Heart left ventricle (tissue), 13 donors: Measurements from ENCODE around the gene BRPF1.

Source experiments
- CTCF ChIP-seq, 12 donors: fragments of 200-600 bp; sonication (generic) in 4 of 12; IDR thresholded peaks; one replicate each; pipeline versions ENCODE4 v1.5.0 to v1.8.0; 2018 to 2022; ENCODE audit warnings: antibody characterized with exemption in 12 of 12, mild to moderate bottlenecking in 5 of 12
- POLR2A ChIP-seq, 2 donors: fragments of 450-650 bp; IDR thresholded peaks; one replicate each; pipeline ENCODE4 v1.6.1; 2017; ENCODE audit warnings: antibody characterized with exemption in 2 of 2, mild to moderate bottlenecking in 2 of 2, moderate library complexity in 2 of 2
- donor health status: ischemic (EF 13 %, LVEDD 7.1; RV severe dilation, severe dysfunction).
- donor health status: DM: no; HTN: yes; CAD: no.
- donor health status: DM: no; HTN: no; CAD: no.
- donor health status: ischemic (EF 25% LVEDD 6.9; RV normal size, moderate dysfunction).
- donor health status: ischemic (EF 25% LVEDD 5.7; RV mildly dilated, moderate dysfunction).
- donor health status: ischemic (EF 35%, LVEDD 5.7; RV mildly dilated, moderate dysfunction).
- donor health status: nonischemic (EF 11% LVEDD 7.7; RV severe dilation, severe dysfunction).
- donor health status: DM: yes; HTN: yes; CAD: no.
- donor health status: PGD.
- donor health status: ischemic (EF 29% LVEDD 5.4; RV normal size, mild dysfunction).
- donor health status: nonischemic (EF 23%, LVEDD 6.1; RV moderate dilation, normal function).

- TF ChIP-seq CTCF (IDR thresholded peaks at IDR 0.05) (no peak), POLR2A (IDR thresholded peaks at IDR 0.05) (no peak)
Observed at GRCh38 chr3:9732740-9733115, 1.2 kb downstream of the BRPF1 start.
